Mucosa of rectum (tissue), 2 donors: Measurements from ENCODE around the gene DPP6.

Source experiments
- H3K27ac ChIP-seq, 2 donors: one replicate each; pipeline ENCODE4 v1.7.0; 2013; ENCODE audit warnings: inconsistent platforms in 2 of 2, low read depth in 2 of 2, low read length in 2 of 2
- H3K27me3 ChIP-seq, 2 donors: one replicate each; pipeline ENCODE4 v1.7.0; 2013; ENCODE audit warnings: low read length in 2 of 2; ENCODE audit not compliant: control insufficient read depth in 2 of 2, insufficient read depth in 2 of 2
- H3K36me3 ChIP-seq, 2 donors: one replicate each; pipeline ENCODE4 v1.7.0; 2013; ENCODE audit warnings: low read length in 2 of 2; ENCODE audit not compliant: control insufficient read depth in 2 of 2, insufficient read depth in 2 of 2
- H3K4me1 ChIP-seq, 2 donors: one replicate each; pipeline ENCODE4 v1.7.0; 2013; ENCODE audit warnings: low read length in 2 of 2, mild to moderate bottlenecking in 1 of 2; ENCODE audit not compliant: control insufficient read depth in 2 of 2, insufficient read depth in 2 of 2
- H3K4me3 ChIP-seq, 2 donors: one replicate each; pipeline ENCODE4 v1.7.0; 2013; ENCODE audit warnings: low read length in 2 of 2
- H3K9ac ChIP-seq, 2 donors: one replicate each; pipeline ENCODE4 v1.7.0; 2013; ENCODE audit warnings: low read length in 2 of 2, low read depth in 1 of 2, mild to moderate bottlenecking in 1 of 2
- H3K9me3 ChIP-seq, 2 donors: one replicate each; pipeline ENCODE4 v1.7.0; 2013; ENCODE audit warnings: low read length in 2 of 2; ENCODE audit not compliant: control insufficient read depth in 2 of 2
- donor health status: healthy.
- donor health status: Normal muscosa, but diverticular disease.

DPP6 gene

GRCh38 chr7:154880513-154880912, 828.3 kb downstream of the DPP6 start:
- no peaks in the 10 kb centered on the region for H3K36me3 ChIP-seq
- no peak overlapping the region for H3K4me3 ChIP-seq
- H3K9me3 ChIP-seq = peaks cover 0 to 4% of the 10 kb centered on the region in 2 donors
- no peaks in the 10 kb centered on the region for H3K4me1 ChIP-seq
- no peak overlapping the region for H3K27ac ChIP-seq
- H3K9ac ChIP-seq = no peak overlapping the region
- no peaks in the 10 kb centered on the region for H3K27me3 ChIP-seq

GRCh38 chr7:154881026-154881425, 828.8 kb downstream of the DPP6 start:
- Histone ChIP-seq H3K27ac (no peak overlapping the region), H3K4me3 (no peak overlapping the region), H3K36me3 (no peaks in the 10 kb centered on the region), H3K4me1 (no peaks in the 10 kb centered on the region), H3K27me3 (no peaks in the 10 kb centered on the region), H3K9me3 (peaks cover 0 to 4% of the 10 kb centered on the region in 2 donors), H3K9ac (no peak overlapping the region)

- Histone ChIP-seq H3K4me3 (no peak overlapping the region), H3K27me3 (no peaks in the 10 kb centered on the region), H3K9me3 (peaks cover 0 to 4% of the 10 kb centered on the region in 2 donors), H3K36me3 (no peaks in the 10 kb centered on the region), H3K9ac (no peak overlapping the region), H3K4me1 (no peaks in the 10 kb centered on the region), H3K27ac (no peak overlapping the region)
Measured at GRCh38 chr7:154881526-154881925, 829.3 kb downstream of the DPP6 start.

- no peaks in the 10 kb centered on the region for H3K4me1 ChIP-seq
- peaks cover 0 to 4% of the 10 kb centered on the region in 2 donors for H3K9me3 ChIP-seq
- no peaks in the 10 kb centered on the region for H3K36me3 ChIP-seq
- no peaks in the 10 kb centered on the region for H3K27me3 ChIP-seq
- no peak overlapping the region for H3K27ac ChIP-seq
- H3K4me3 ChIP-seq = no peak overlapping the region
- H3K9ac ChIP-seq = no peak overlapping the region
Measured at GRCh38 chr7:154882931-154883474, 830.8 kb downstream of the DPP6 start.

GRCh38 chr7:154884348-154884920, 832.2 kb downstream of the DPP6 start:
- no peaks in the 10 kb centered on the region for H3K27me3 ChIP-seq
- no peaks in the 10 kb centered on the region for H3K36me3 ChIP-seq
- H3K4me3 ChIP-seq = no peak overlapping the region
- H3K4me1 ChIP-seq = no peaks in the 10 kb centered on the region
- H3K27ac ChIP-seq = no peak overlapping the region
- no peak overlapping the region for H3K9ac ChIP-seq
- peaks cover 0 to 4% of the 10 kb centered on the region in 2 donors for H3K9me3 ChIP-seq

- H3K9ac ChIP-seq = no peak overlapping the region
- H3K4me1 ChIP-seq = no peaks in the 10 kb centered on the region
- H3K4me3 ChIP-seq = no peak overlapping the region
- no peaks in the 10 kb centered on the region for H3K27me3 ChIP-seq
- H3K36me3 ChIP-seq = no peaks in the 10 kb centered on the region
- no peak overlapping the region for H3K27ac ChIP-seq
- H3K9me3 ChIP-seq = peaks cover 0 to 4% of the 10 kb centered on the region in 2 donors
Measured at GRCh38 chr7:154886591-154886990, 834.4 kb downstream of the DPP6 start.

- Histone ChIP-seq H3K36me3 (no peaks in the 10 kb centered on the region), H3K4me1 (no peaks in the 10 kb centered on the region), H3K9me3 (peaks cover 0 to 4% of the 10 kb centered on the region in 2 donors), H3K27ac (no peak overlapping the region), H3K4me3 (no peak overlapping the region), H3K27me3 (no peaks in the 10 kb centered on the region), H3K9ac (no peak overlapping the region)
Measured at GRCh38 chr7:154888690-154889089, 836.5 kb downstream of the DPP6 start.

- Histone ChIP-seq H3K9me3 (no peaks in the 10 kb centered on the region), H3K27ac (no peak overlapping the region), H3K4me1 (no peaks in the 10 kb centered on the region), H3K27me3 (no peaks in the 10 kb centered on the region), H3K9ac (no peak overlapping the region), H3K4me3 (no peak overlapping the region), H3K36me3 (no peaks in the 10 kb centered on the region)
Measured at GRCh38 chr7:154892459-154892858, 840.3 kb downstream of the DPP6 start.

GRCh38 chr7:154896076-154896475, 843.9 kb downstream of the DPP6 start:
- Histone ChIP-seq H3K36me3 (no peaks in the 10 kb centered on the region), H3K9ac (no peak overlapping the region), H3K9me3 (no peaks in the 10 kb centered on the region), H3K27me3 (no peaks in the 10 kb centered on the region), H3K4me1 (no peaks in the 10 kb centered on the region), H3K4me3 (no peak overlapping the region), H3K27ac (no peak overlapping the region)

GRCh38 chr7:154898973-154899855, 847.0 kb downstream of the DPP6 start:
- H3K27me3 ChIP-seq = no peaks in the 10 kb centered on the region
- H3K36me3 ChIP-seq = no peaks in the 10 kb centered on the region
- H3K9me3 ChIP-seq = no peaks in the 10 kb centered on the region
- no peaks in the 10 kb centered on the region for H3K4me1 ChIP-seq
- H3K4me3 ChIP-seq = no peak overlapping the region
- H3K9ac ChIP-seq = no peak overlapping the region
- no peak overlapping the region for H3K27ac ChIP-seq
